ENCODE data around the gene LGALS12.

LGALS12 gene

DNA sequence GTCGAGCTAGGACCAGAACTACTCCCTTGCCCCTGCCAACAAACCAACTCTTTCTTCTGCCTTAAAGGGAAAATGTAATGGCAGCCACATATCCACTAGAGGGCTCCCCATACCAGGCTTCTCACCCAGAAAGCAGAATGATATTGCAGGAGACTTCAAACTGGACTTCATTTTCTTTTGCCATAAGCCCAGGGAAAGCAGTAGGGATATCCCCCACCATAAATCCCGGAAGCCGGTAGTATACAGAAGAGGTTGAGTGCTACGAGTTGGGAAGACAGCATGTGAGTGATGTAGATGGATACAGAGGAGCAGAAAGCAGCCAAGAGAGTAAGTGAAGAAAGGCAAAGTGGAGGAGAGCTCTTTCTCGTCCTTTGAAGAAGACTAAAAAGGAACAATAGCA lies 27.0 kb upstream of the LGALS12 start:
- TF ChIP-seq, protein P1, sequence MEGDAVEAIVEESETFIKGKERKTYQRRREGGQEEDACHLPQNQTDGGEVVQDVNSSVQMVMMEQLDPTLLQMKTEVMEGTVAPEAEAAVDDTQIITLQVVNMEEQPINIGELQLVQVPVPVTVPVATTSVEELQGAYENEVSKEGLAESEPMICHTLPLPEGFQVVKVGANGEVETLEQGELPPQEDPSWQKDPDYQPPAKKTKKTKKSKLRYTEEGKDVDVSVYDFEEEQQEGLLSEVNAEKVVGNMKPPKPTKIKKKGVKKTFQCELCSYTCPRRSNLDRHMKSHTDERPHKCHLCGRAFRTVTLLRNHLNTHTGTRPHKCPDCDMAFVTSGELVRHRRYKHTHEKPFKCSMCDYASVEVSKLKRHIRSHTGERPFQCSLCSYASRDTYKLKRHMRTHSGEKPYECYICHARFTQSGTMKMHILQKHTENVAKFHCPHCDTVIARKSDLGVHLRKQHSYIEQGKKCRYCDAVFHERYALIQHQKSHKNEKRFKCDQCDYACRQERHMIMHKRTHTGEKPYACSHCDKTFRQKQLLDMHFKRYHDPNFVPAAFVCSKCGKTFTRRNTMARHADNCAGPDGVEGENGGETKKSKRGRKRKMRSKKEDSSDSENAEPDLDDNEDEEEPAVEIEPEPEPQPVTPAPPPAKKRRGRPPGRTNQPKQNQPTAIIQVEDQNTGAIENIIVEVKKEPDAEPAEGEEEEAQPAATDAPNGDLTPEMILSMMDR (IDR thresholded peaks at IDR 0.05; ENCODE audit: insufficient read depth, low read depth, low read length, missing control alignments): peak; percentile 93
- peak; percentile 67 for DNase-seq (ENCODE audit: low read depth)
- no peak overlapping the region for H3K4me3 ChIP-seq (ENCODE audit: low read length)

DNA sequence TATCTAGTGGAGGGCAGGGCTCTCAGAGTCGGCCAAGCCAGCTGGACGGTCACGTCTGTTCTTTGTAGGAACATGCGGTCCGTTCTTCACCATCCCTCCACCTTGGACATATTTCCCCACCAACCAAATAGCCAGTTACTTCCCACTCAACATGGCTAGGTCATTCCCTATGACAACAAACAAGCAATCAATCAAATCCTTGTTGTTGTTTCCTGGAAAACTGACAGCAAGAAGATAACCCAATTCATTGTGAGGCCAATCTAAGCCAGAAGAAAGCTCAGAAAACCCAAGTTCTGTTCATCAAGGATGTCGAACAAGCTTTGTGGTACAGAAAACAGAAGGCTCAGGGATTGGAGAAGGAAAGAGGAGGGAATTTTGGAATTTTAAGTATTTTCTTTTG lies 25.8 kb upstream of the LGALS12 start:
- DNase-seq (ENCODE audit: low read depth): no peak
- H3K4me3 ChIP-seq (ENCODE audit: low read length): no peak overlapping the region
- TF ChIP-seq, protein P1 (IDR thresholded peaks at IDR 0.05; ENCODE audit: insufficient read depth, low read depth, low read length, missing control alignments): no peak

DNA sequence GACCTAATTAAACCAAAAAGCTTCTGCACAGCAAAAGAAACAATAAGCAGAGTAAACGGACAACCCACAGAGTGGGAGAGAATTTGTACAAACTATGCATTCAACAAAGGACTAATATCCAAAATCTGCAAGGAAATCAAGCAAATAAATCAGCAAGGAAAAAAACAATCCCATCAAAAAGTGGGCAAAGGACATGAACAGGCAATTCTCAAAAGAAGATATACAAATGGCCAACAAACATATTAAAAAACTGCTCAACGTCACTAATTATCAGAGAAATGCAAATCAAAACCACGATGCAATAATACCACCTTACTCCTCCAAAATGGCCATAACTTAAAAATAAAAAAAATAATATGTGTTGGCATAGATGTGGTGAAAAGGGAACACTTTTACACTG lies 20.1 kb upstream of the LGALS12 start:
- DNase-seq (ENCODE audit: low read depth): no peak
- no peak overlapping the region for H3K4me3 ChIP-seq (ENCODE audit: low read length)
- TF ChIP-seq, protein P1 (IDR thresholded peaks at IDR 0.05; ENCODE audit: insufficient read depth, low read depth, low read length, missing control alignments): no peak

DNA sequence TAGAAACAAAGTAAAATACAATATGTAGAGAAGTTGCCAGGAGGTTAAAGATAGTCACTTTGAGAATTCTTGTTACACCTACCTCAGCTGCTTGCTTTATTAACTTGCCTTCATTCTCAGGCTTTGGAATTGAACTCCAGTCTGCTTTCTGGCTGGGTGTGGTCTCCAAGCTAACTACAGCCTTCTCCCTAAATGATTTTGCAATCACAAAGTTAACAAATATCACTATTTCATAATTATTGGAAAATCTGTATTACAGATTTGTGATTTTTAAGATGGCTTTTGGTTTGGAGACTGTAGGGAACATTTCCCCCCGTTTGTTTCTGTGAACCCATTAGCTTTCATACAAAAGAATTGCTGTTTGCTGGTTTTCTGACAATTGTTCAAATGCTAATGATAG lies 17.1 kb upstream of the LGALS12 start:
- DNase-seq (ENCODE audit: low read depth): no peak
- H3K4me3 ChIP-seq (ENCODE audit: low read length): no peak overlapping the region
- TF ChIP-seq, protein P1 (IDR thresholded peaks at IDR 0.05; ENCODE audit: insufficient read depth, low read depth, low read length, missing control alignments): no peak

DNA sequence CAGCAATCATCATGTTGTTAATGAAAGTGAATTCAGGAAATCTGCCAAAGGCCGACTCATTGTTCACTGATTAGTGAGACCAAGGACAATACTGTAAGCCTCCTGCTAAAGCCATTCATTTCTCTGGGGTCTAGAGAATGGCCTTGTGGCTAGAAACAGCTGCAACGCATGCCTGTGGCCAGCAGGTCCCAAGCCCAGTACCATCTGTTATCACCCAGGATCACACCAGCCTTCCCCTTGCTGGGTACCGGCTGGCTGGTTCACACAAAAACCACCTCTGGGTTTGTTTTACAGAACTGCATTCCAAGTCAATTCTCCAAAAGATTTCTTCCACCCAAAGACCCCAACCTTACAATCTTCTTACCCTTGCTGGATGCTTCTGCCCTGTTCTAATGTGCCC lies 16.0 kb upstream of the LGALS12 start:
- DNase-seq (ENCODE audit: low read depth): no peak
- no peak overlapping the region for H3K4me3 ChIP-seq (ENCODE audit: low read length)
- TF ChIP-seq, protein P1 (IDR thresholded peaks at IDR 0.05; ENCODE audit: insufficient read depth, low read depth, low read length, missing control alignments): no peak

DNA sequence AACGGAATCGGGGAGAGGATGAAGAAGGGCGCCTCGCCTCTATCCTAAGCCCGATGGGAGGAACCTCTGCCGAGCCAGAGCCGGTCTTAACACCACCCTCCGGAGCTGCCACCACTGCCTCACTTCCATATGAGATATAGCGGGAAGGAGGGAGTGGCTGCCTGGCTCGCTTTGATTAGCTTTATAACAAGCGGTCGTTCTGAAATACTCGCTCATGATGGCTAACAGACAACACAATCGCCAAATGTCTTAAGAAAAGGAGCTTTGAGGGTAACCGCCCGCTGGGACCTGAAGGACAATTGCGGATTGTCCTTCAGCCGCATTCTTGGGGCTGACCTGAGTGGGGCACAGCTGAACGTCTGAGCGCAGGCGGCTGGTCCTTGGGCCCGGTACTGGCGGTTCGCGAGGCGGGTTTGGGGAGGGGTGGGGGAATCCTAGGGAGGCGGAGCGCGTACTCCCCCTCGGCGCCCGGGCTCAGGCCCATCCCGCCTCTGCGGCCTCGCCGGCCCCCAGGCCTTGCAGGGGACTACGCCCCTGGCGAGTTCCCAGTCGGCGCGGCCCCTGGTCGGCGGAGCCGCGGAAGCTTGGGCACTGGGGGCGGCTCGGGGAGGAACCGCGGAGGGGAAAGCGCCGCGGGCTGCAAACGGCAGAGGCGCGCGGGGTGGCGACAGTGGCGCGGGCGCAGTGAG lies 15.2 kb upstream of the LGALS12 start, which contains the start of gene PLAAT5:
TSS of gene PLAAT5 (minus strand) at position 617 of the 689 bp plus-strand sequence. CDS start at position 484, 133 bp downstream.
- TF ChIP-seq, protein P1 (IDR thresholded peaks at IDR 0.05; ENCODE audit: insufficient read depth, low read depth, low read length, missing control alignments): no peak
- DNase-seq (ENCODE audit: low read depth): no peak
- peak within 1 kb of the TSS; percentile 26 for H3K4me3 ChIP-seq (ENCODE audit: low read length)

DNA sequence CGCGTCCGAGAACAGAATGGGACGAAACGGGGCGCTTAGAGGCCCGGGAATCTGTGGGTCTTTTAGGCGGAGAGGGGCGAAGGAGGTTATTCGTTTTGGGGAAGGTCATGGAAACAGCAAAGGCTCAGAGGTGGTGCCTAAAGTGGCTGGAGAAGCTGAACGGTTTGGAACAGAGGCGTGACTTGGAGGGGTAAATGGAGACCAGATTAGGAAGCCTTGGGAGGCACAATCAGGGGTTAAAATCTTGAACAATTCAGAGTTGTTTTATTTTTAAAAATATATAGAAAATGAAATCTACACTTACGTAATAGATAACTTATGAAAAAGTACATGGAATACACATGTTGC lies 14.7 kb upstream of the LGALS12 start:
- H3K4me3 ChIP-seq (ENCODE audit: low read length): peak overlapping the region; percentile 26
- DNase-seq (ENCODE audit: low read depth): no peak
- TF ChIP-seq, protein P1 (IDR thresholded peaks at IDR 0.05; ENCODE audit: insufficient read depth, low read depth, low read length, missing control alignments): no peak

Data from epithelial cell of esophagus (primary cell).